Measurements from ENCODE around the gene NDUFA11. TPM values are rescaled to one million over a fixed set of nuclear protein-coding genes. Genes with fewer than 3 reads are reported as not detected.
"Not testable (repeated sequence)": the region's sequence is repeated elsewhere in the genome, so short reads cannot be mapped to it uniquely, and the experiment has no call there.

Gene NDUFA11
- polyA plus RNA-seq, 3 donors = 174 to 222 (median 202) TPM

GRCh38 chr19:5894704-5895349, 8.8 kb downstream of the NDUFA11 start:
- no peak for DNase-seq

DNA sequence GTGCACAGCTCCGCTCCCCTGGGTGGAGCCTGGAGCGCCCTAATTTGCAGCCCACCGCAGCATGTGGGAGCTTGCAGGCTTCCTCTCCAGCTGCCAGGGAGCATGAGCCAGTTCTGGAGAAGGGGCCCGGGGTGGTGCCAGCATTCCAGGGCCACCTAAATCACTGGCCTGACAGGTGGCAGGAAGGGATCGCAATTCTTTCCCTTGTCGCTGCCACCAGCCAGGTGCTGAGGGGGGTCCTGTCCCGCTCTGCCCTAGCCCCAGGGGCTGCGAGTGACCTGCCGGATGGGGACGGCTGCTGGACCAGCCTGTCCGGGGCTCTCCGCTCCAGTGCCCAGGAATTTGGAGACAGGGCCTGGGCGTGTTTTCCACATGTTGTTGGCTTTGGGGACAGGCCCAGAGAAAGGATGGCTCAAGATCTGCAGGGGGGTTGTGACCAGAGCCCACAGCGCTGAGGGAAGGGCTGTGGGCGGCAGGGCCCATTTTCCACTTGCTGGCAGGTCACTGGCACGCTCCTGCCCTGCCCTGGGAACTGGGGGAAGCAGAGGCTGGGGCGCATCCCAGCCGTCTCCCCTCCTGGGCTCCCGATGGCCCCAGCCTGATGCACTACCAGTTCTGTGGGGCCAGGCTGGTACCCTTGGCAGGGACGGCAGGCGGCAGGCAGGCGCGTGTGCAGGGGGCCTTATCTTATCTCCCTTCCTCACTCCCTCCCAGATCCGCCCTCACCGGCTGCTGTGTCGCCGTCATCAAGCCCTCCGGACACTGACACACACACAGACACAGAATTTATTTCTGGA, 9.5 kb downstream of the NDUFA11 start:
- DNase-seq = no peak

DNA sequence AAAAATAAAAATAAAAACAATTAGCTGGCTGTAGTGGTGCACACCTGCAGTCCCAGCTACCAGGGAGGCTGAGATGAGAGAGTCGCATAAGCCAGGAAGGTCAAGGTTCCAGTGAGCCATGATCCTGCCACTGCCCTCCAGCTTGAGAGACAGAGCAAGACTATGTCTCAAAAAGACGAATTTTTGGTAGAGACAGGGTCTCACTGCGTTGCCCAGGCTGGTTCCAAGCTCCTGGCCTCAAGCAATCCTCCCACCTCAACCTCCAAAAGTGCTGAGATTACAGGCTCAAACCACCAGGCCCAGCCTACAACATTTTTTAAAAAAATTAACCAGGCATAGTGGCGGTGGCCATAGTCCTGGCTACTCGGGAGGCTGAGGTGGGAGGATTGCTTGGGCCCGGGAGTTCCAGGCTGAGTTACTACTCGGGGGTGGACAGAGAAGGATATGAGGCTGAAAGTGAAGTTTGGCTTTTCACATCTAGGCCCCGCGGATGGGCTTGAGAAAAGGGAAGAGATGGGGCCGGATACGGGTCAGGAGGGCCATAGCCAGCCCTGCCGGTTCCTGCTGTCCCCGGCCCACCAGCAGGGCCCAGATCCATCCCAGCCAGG, 10.2 kb downstream of the NDUFA11 start:
- no peak for DNase-seq

GRCh38 chr19:5892772-5893275, 10.8 kb downstream of the NDUFA11 start:
- DNase-seq = no peak

DNA sequence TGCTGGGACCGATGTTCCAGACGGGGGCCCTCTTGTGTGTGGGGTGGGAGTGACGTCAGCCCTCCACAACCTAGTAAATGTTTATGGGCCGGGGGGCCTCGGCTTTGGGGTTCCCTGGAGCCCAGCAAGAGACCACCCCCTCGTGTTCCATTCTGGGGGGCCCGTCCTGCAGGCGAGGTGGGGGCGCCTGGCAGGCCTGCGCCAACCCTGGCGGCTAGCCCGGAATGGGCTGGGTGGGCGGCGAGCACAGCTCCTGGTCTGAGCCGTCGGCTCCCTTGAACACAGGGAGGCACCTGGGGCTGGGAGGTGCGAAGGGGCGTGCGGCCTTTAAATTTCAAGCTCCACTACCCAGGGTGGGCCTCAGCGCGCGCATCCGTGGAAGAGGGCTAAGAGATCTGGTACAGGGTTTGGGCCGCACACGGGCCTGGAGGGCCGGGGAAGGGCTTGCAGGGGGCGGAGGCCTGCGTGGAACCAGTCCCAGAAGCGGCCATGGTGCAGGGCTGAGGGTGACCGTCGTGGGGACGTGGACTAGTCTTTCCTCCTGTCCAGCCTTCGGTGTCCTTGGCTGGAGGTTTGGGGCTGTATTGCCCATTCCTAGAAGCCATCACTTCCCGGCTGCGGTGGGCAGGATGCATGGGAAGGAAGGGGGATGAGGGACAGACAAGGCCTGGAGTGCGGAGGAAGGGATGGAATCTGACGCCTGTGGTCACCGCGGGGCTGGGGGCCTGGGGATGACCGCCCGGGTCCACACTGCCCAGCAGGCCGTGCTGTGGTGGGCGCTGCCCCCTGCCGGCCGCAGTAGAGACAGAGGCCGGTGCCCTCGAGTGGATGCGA, 11.4 kb downstream of the NDUFA11 start:
- no peak for DNase-seq

DNA sequence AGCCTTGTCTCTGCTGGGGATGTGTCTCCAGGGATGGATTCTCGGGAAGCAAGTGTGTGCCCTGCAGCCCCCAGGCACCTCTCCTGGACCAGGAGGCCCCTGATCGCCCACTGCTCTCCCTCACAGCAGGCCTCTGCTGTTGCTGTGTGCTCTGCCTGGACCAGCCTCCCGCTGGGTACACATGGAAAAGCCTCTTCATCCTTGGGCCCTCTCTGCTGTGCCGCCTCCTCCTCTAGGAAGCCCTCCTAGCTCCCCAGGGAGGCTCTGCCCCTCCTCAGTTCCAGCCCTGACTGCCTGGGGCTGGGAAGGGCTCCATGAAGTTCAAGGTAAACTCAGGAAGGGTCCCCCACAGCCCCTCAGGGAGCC, 12.0 kb downstream of the NDUFA11 start:
- DNase-seq = no peak

DNA sequence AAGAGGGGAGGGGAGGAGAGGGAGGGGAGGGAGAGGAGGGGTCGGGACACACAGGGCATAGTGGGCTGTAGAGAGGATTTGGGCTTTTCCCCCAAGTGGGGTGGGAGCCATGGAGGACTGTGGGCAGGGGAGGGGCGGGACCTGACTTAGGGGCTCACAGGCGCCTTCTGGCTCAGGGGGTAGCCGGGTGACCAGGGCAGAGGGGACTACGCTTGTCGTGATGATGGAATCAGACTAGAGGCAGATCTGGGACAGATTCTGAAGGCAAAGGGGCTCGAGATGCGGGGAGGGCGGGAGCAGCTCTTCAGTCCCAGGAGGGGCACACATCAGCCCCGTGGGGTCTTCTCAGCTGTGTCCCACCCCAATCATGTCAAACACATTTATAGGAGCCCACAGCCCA, 13.5 kb downstream of the NDUFA11 start:
- no peak for DNase-seq

- no peak for DNase-seq
Measured at GRCh38 chr19:5889288-5889971, 14.2 kb downstream of the NDUFA11 start.

DNA sequence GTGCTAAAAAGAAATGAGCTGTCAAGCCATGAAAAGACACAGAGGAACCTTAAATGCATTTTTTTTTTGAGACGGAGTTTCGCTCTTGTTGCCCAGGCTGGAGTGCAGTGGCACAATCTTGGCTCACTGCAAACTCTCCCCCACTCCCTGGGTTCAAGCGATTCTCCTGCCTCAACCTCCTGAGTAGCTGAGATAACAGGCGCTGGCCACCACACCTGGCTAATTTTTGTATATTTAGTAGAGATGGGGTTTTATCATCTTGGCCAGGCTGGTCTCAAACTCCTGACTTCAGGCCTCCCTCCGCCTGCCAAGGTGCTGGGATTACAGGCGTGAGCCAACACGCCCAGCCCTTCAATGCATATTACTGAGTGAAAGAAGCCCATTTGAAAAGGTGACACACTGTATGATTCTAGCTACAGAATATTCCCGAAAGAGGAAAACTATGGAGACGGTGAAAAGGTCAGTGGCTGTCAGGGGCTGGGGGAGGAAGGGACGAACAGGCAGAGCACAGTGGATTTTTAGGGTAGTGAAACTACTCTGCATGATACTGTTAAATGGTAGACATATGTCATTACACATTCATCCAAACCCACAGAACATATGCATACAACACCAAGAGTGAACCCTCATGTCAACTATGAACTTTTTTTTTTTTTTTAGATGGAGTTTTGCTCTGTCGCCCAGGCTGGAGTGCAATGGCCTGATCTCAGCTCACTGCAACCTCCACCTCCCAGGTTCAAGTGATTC, 19.4 kb downstream of the NDUFA11 start:
- not testable (repeated sequence) for DNase-seq

DNA sequence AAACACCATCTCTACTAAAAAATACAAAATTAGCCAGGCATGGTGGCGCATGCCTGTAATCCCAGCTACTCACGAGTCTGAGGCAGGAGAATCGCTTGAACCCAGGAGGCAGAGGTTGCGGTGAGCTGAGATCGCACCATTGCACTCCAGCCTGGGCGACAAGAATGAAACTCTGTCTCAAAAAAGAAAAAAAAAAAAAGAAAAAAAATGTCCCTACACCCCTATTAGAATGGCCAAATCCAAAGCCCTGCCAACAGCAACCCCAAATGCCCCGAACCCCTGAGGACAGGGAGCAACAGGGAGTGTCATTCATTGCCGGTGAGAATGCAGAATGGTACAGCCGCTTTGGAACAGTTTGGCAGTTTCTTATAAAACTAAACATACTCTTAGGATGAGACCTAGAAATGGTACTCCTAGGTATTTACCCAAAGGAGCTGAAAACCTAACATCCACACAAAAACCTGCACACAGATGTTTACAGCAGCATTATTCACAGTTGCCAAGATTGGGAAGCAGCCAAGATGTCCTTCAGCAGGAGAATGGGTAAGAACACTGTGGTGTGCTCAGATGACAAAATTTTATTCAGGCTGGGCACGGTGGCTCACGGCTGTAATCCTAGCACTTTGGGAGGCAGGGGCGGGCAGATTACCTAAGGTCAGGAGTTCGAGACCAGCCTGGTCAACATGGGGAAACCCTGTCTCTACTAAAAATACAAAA, 20.3 kb downstream of the NDUFA11 start:
- not testable (repeated sequence) for DNase-seq

DNA sequence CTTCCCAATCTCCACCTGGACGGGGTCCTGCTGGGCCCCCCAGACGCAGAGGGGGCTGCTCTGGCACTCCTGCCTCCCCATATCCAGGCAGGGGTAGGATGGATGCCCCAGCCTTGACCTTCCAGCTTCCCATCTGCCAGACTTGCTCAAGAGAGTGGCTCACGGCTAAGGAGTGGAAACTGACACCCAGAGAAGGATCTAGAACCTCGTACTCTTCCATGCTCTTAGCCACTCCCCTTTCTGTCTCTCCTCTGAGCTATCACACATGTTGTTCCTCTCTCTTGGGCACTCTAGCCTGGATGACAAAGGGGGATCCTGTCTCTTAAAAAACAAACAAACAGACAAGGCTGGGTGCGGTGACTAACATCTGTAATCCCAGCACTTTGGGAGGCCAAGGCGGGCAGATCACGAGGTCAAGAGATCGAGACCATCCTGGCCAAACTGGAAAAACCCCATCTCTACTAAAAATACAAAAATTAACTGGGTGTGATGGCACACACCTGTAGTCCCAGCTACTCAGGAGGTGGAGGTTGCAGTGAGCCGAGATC, 21.1 kb downstream of the NDUFA11 start:
- DNase-seq = no peak

GRCh38 chr19:5881543-5882299, 21.9 kb downstream of the NDUFA11 start:
- DNase-seq = no peak

DNA sequence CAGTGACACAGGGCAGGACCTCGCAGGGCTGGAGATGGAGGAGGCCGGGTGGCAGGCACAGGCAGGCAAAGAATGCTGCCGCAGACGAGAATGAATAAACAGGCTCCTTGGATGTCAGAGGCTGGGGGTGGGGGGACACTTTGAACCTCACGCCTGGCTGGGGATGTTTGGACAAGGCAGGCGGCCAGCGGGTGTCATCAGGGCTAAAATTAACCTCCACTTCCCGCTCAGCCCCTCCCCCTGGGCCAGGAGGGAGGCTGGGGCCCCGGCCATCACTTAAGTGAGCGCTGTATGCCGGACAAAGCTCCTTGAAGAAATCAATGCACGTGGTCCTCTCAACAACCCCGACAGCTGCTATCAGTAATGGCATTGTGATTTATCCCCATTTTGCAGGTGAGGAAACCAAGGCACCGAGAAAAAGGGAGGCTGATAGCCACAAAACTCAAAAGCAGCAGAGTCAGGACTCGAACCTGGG, 22.9 kb downstream of the NDUFA11 start:
- peak; percentile 62 for DNase-seq

DNA sequence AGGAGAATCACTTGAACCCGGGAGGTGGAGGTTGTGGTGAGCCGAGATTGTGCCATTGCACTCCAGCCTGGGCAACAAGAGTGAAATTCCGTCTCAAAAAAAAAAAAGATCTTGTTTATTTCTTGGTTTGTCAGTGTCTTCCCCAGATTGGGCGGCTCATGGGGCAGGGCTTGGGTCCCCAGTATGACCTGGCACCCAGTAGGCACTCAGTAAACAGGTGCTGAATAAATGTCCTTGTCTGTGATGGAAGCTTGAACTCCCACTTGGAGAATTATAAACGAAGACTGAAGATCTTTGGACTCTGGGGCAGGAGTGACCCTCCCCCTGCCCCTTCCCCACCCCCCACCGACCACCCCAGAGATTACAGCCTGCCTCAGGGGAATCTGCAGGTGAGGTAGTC, 23.4 kb downstream of the NDUFA11 start:
- no peak for DNase-seq

DNA sequence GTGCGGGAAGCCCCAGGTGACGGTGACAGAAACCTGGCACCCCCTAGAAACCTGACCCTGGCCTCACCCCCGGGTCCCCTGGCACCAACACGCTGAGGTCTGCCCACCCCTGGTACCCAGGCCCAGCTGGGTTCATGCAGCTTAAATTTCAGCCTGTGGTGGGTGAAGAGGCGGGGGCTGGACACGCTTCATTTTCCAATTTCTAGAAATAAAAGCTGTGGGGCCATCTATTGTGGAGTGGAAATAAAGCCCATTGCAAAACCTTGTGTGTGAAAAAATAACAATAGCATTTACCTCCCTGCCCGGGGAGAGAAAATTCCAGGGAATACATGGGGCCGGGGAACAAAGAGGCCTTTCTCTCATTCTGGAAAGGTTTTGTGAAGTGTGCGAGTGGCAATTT, 25.7 kb downstream of the NDUFA11 start:
- no peak for DNase-seq

DNA sequence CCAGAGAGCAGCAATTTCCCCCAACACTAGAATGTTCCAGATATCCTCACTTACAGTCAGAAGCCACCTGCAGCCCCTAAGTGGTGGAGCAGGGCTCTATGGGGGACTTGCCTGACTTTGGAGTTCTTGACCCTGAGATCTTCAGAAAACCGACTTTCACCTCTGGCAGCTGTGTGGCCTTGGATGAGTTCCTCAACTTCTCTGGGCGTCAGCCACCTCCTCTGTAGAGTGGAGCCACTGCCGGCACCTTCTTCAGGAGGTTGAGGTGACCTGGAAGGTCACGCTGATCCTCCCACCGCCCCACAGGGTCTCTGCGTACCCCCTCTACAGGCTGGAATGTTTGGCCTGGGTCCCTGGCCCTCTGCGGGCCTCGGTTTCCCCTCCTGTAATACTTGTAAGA, 26.2 kb downstream of the NDUFA11 start:
- no peak for DNase-seq

DNA sequence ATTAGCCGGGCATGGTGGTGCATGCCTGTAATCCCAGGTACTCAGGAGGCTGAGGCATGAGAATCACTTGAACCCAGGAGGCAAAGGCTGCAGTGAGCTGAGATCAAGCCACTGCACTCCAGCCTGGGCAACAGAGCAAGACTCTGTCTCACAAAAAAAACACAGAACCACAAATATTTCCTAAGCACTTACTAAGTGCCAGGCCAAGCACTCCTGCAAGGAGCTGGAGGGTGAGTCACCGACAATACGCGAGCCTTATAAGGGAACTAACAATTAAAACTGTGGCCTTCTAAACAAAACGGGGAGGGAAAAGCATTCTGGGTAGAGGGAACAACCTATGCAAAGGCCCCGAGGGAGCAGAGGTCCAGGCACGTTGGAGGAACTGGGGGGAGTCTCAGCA, 29.1 kb downstream of the NDUFA11 start:
- DNase-seq = not testable (repeated sequence)

- DNase-seq = no peak
Measured at GRCh38 chr19:5873617-5874199, 29.9 kb downstream of the NDUFA11 start.
